Osteocyte (in vitro differentiated cells): ENCODE data around the gene TMEM108. TPM values are rescaled to one million over a fixed set of nuclear protein-coding genes. Genes with fewer than 3 reads are reported as not detected.
A peak's percentile ranks its signal among the peaks of the same experiment; 100 is the strongest.

ENCODE experiments used
- DNase-seq: peaks from one replicate; pipeline ENCODE4 v3.0.0; 2021; ENCODE audit warnings: mixed read lengths; ENCODE audit not compliant: unreplicated experiment; ENCODE audit errors: extremely low spot score
- H3K27ac Mint-ChIP-seq: one replicate; pipeline ENCODE4 v1.8.0; 2021; ENCODE audit warnings: mild to moderate bottlenecking, mixed read lengths; ENCODE audit not compliant: unreplicated experiment
- H3K27me3 Mint-ChIP-seq: one replicate; pipeline ENCODE4 v1.8.0; 2021; ENCODE audit warnings: mixed read lengths; ENCODE audit not compliant: unreplicated experiment
- H3K36me3 Mint-ChIP-seq: one replicate; pipeline ENCODE4 v1.8.0; 2021; ENCODE audit warnings: mixed read lengths; ENCODE audit not compliant: unreplicated experiment
- H3K4me1 Mint-ChIP-seq: one replicate; pipeline ENCODE4 v1.8.0; 2021; ENCODE audit warnings: mixed read lengths; ENCODE audit not compliant: unreplicated experiment
- H3K4me3 Mint-ChIP-seq: one replicate; pipeline ENCODE4 v1.8.0; 2021; ENCODE audit warnings: mild to moderate bottlenecking, moderate library complexity, mixed read lengths; ENCODE audit not compliant: unreplicated experiment
- H3K9me3 Mint-ChIP-seq: one replicate; pipeline ENCODE4 v1.8.0; 2021; ENCODE audit warnings: mixed read lengths; ENCODE audit not compliant: unreplicated experiment
- total RNA-seq: library from RNA; stranded (reverse); gene quantifications from 2 replicates; pipeline ENCODE4 v1.2.1, GENCODE V29; 2021
- TF ChIP-seq, protein P1 (sequence below): fragments of 200-600 bp; sonication (generic); IDR thresholded peaks from 2 replicates; pipeline ENCODE4 v1.5.0; 2021; ENCODE audit warnings: antibody characterized with exemption, mild to moderate bottlenecking, moderate library complexity

Gene TMEM108
- total RNA-seq, 1 donor from 2014 or later = 3.7 TPM

DNA sequence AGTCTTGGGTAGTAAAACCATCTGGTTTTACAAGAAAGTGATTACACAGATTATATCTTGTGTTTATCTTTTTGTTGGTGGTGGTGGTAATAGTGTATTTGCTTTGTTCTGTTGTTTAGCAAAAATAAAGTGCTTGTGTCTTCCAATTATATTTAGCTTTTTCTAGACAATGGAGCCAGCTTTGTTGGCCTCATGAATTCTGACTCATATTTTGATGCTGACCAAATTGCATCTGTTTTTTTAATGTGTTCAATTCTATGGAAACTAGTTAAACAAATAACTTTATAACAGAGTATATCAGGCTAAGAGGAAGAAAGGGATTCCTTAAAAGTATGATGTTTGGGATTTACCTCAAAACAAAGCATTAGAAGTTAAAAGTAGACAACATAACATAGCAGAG is 292.3 kb downstream of the TMEM108 start:
- Mint-ChIP-seq H3K27ac (no peak overlapping the region), H3K9me3 (no peaks in the 10 kb centered on the region), H3K27me3 (peaks cover 26% of the 10 kb centered on the region), H3K4me3 (no peak overlapping the region), H3K4me1 (peaks cover 9% of the 10 kb centered on the region), H3K36me3 (no peaks in the 10 kb centered on the region)
- no peak for DNase-seq
- TF ChIP-seq, protein P1, sequence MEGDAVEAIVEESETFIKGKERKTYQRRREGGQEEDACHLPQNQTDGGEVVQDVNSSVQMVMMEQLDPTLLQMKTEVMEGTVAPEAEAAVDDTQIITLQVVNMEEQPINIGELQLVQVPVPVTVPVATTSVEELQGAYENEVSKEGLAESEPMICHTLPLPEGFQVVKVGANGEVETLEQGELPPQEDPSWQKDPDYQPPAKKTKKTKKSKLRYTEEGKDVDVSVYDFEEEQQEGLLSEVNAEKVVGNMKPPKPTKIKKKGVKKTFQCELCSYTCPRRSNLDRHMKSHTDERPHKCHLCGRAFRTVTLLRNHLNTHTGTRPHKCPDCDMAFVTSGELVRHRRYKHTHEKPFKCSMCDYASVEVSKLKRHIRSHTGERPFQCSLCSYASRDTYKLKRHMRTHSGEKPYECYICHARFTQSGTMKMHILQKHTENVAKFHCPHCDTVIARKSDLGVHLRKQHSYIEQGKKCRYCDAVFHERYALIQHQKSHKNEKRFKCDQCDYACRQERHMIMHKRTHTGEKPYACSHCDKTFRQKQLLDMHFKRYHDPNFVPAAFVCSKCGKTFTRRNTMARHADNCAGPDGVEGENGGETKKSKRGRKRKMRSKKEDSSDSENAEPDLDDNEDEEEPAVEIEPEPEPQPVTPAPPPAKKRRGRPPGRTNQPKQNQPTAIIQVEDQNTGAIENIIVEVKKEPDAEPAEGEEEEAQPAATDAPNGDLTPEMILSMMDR = no peak

DNA sequence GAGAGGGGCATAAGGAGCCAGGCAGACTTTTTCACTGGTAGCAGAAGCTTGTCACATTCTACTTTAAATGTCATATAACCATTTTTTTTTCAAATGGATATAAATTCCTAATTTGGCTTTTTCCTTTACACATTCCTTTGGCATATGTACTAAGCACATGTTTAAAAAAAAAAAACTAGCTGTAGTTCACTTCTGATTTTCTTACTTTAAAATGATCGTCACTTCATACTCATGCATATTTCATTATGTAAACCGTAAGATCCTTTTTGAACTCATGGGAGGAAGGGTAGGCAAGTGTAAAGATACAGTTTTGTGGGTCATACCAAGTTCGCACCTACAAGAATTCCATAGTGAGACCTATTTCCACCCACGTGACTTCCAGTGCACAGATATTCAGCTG is 316.5 kb downstream of the TMEM108 start:
- Mint-ChIP-seq H3K9me3 (peaks cover 15% of the 10 kb centered on the region), H3K27me3 (peaks cover 28% of the 10 kb centered on the region), H3K36me3 (no peaks in the 10 kb centered on the region), H3K4me1 (no peaks in the 10 kb centered on the region), H3K4me3 (no peak overlapping the region), H3K27ac (no peak overlapping the region)
- TF ChIP-seq, protein P1 = no peak
- DNase-seq = no peak

DNA sequence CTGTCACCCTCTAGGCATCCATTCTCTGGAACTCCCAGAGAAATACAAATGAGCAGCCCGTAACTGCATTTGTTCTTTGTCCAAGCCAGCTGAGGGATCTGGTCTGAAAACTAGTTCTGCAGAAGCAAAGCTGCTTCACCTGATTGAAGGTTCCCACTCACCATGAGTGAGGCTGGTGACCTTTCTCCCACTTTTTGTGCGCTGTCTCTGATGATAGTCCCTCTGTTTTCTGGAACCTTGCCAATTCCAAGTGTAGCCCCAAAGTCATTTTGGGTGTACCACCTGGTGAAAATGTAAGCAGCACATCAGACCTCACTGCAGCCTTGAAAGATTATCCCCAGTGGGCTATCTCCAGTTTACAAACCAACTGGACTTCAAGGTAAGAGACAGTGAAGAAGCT is 322.3 kb downstream of the TMEM108 start:
- Mint-ChIP-seq H3K36me3 (no peaks in the 10 kb centered on the region), H3K27me3 (peaks cover 44% of the 10 kb centered on the region), H3K4me3 (no peak overlapping the region), H3K27ac (no peak overlapping the region), H3K9me3 (peaks cover 15% of the 10 kb centered on the region), H3K4me1 (no peaks in the 10 kb centered on the region)
- TF ChIP-seq, protein P1 = no peak
- no peak for DNase-seq

DNA sequence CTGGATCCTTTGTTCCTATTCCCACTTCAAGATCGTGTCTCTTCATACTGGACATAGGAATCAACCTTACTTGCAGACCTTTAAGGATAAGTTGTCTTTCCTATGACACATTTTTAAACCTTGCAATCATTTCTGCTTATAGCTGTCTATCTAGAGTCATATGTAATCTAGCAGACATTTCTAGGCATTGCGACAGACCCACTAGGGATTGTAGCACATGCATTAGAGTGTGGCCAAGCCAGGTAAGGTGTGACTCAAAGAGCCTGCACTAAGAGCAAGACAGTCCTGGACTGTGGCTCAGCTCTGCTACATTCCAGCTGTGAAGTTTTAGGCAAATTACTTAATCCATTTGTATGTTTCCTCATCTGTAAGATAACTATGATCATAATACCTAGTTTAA is 322.8 kb downstream of the TMEM108 start:
- no peaks in the 10 kb centered on the region for H3K4me1 Mint-ChIP-seq
- TF ChIP-seq, protein P1 = no peak
- DNase-seq = no peak
- H3K36me3 Mint-ChIP-seq = no peaks in the 10 kb centered on the region
- no peak overlapping the region for H3K27ac Mint-ChIP-seq
- peaks cover 48% of the 10 kb centered on the region for H3K27me3 Mint-ChIP-seq
- H3K9me3 Mint-ChIP-seq = peaks cover 13% of the 10 kb centered on the region
- no peak overlapping the region for H3K4me3 Mint-ChIP-seq

DNA sequence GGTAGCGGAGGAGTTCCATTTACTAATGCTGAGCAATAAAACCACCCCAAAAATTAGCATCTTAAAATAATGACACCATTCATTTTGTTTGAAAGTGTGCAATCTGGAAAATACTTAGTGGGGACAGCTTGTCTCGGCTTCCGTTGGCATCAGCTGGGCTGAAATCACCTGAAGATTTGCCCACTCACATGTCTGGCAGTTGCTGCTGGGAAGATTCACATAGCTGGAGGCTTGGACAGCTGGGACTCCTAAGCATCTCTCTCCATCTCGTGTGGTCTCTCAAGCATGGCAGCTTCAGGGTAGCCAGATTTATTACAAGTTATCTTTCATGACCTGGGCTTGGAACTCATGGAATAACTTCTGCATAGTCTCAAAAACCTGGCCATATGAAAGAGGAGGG is 323.2 kb downstream of the TMEM108 start:
- H3K4me1 Mint-ChIP-seq = no peaks in the 10 kb centered on the region
- peaks cover 49% of the 10 kb centered on the region for H3K27me3 Mint-ChIP-seq
- H3K27ac Mint-ChIP-seq = no peak overlapping the region
- peaks cover 9% of the 10 kb centered on the region for H3K9me3 Mint-ChIP-seq
- no peak overlapping the region for H3K4me3 Mint-ChIP-seq
- H3K36me3 Mint-ChIP-seq = no peaks in the 10 kb centered on the region
- TF ChIP-seq, protein P1 = no peak
- peak; percentile 44 for DNase-seq
